GM21526 (cell line): ENCODE data around the gene SPTBN1.

ENCODE experiments used
- ATAC-seq: cut with Tn5 transposase; IDR thresholded peaks from one replicate; pipeline ENCODE4 v1.9.1; 2021; ENCODE audit warnings: moderate library complexity; ENCODE audit not compliant: unreplicated experiment, low FRiP score

SPTBN1 gene

DNA sequence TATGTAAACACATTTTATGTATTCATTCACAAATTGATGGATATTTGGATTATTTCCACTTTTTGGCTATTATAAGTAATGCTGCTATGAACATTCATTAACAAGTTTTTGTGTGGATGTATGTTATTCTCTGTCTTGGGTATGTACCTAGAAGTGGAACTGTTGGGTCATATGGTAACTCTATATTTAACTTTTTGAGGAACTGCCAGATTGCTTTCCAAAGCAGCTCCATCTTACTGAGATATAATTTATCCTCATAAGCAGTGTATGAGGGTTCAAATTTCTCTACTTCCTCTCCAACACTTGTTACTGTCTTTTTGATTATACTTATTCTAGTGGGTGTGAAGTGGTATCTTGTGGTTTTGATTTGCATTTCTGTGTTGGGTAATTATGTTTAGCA, 260.2 kb downstream of the SPTBN1 start:
- ATAC-seq, result no peak

DNA sequence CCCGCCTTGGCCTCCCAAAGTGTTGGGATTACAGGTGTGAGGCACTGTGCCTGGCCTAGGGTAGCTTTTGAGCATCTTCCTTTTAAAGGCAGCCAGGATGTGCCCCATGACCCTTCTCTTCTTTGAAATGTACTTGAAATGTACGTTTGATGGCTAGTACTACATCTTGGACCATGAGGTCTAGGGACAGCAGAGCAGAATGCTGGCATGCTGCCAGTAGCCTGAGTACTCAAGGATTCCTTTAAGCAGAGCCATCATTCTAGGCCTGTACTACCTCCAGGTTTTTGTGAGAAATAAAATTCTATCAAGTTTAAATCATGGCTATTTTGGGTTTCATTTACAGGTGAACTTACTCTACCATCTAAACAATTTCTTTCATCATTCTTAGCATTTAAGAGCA, 264.4 kb downstream of the SPTBN1 start:
- ATAC-seq, result no peak
